Muscle of back (tissue), 11 donors: Measurements from ENCODE around the gene PRX. TPM values are rescaled to one million over a fixed set of nuclear protein-coding genes. Genes with fewer than 3 reads are reported as not detected.

ENCODE experiments used
- DNase-seq, 3 donors: peaks; one replicate each; pipeline versions ENCODE4 v3.0.0 to v3.0.0-alpha.2; 2013
- polyA plus RNA-seq, 10 donors: library from polyadenylated mRNA; unstranded; fragments of 120-200 nt; gene quantifications; one replicate each; pipeline ENCODE4 v1.2.1, GENCODE V29; 2013; ENCODE audit not compliant: insufficient read length in 10 of 10

The PRX gene
- polyA plus RNA-seq, 10 donors, result 6.0 to 9.0 (median 7.5) TPM

GRCh38 chr19:40366697-40367561 is 46.2 kb downstream of the PRX start:
- DNase-seq, result peak in 1 of 3 donors; percentile 47

GRCh38 chr19:40365613-40366401 is 47.4 kb downstream of the PRX start:
- peak; percentile 56 to 87 (median 75) for DNase-seq

- DNase-seq, result no peak
These were observed 48.2 kb downstream of the PRX start for GRCh38 chr19:40365010-40365409.

GRCh38 chr19:40363069-40363468 is 50.1 kb downstream of the PRX start:
- DNase-seq, result no peak

- no peak for DNase-seq
These were observed 51.0 kb downstream of the PRX start for GRCh38 chr19:40362160-40362559.

GRCh38 chr19:40360708-40361241 is 52.4 kb downstream of the PRX start:
- no peak for DNase-seq

- no peak for DNase-seq
These were observed 53.0 kb downstream of the PRX start for GRCh38 chr19:40360020-40360707.

GRCh38 chr19:40358773-40359172 is 54.4 kb downstream of the PRX start:
- DNase-seq, result no peak

GRCh38 chr19:40357640-40358039 is 55.5 kb downstream of the PRX start:
- no peak for DNase-seq

- DNase-seq, result no peak
These were observed 56.2 kb downstream of the PRX start for GRCh38 chr19:40356681-40357595.

GRCh38 chr19:40355975-40356680 is 57.0 kb downstream of the PRX start:
- no peak for DNase-seq

GRCh38 chr19:40348961-40349507 is 64.1 kb downstream of the PRX start:
- peak in 1 of 3 donors; percentile 64 for DNase-seq

GRCh38 chr19:40348125-40348913 is 64.9 kb downstream of the PRX start, which contains the start of the genes C19orf47 and PLD3:
TSS of gene C19orf47 (minus strand) at chr19:40348397. CDS start at chr19:40341857, 6,540 bp downstream.
TSS of gene PLD3 (plus strand) at chr19:40348695. CDS start at chr19:40366484, 17,789 bp downstream.
- DNase-seq, result peak; percentile 99 to 100 (median 99)

- no peak for DNase-seq
These were observed 68.8 kb downstream of the PRX start for GRCh38 chr19:40344422-40344821.
